K562 (cell line): Measurements from ENCODE around the gene RRAS. TPM values are rescaled to one million over a fixed set of nuclear protein-coding genes. Genes with fewer than 3 reads are reported as not detected.
A peak's percentile ranks its signal among the peaks of the same experiment; 100 is the strongest.

Experiments used
- BMI1 ChIP-seq: fragments of 150-350 bp; IDR thresholded peaks from 2 replicates; pipeline ENCODE4 v1.6.1; 2014; ENCODE audit warnings: low read length
- FOS ChIP-seq: IDR thresholded peaks from 3 replicates; pipeline ENCODE4 v1.6.1; 2011; ENCODE audit not compliant: insufficient read length; ENCODE audit errors: extremely low read depth
- HNRNPL ChIP-seq: fragments of 200-400 bp; formaldehyde crosslinking; IDR thresholded peaks from 2 replicates; pipeline ENCODE4 v1.6.1; 2017; ENCODE audit warnings: low read depth, mild to moderate bottlenecking, low read length
- MTF1 ChIP-seq: fragments of 250-450 bp; sonication (Bioruptor Pico); IDR thresholded peaks from 2 replicates; pipeline ENCODE4 v1.9.0; 2021; ENCODE audit warnings: moderate library complexity, mild to moderate bottlenecking, inconsistent platforms, borderline replicate concordance
- NR1H2 ChIP-seq: sonication (generic); formaldehyde crosslinking; IDR thresholded peaks from 2 replicates; pipeline ENCODE4 v1.4.0; 2020; ENCODE audit warnings: mild to moderate bottlenecking, missing genetic modification reagents
- NR3C1 ChIP-seq: sonication (generic); formaldehyde crosslinking; IDR thresholded peaks from 2 replicates; pipeline ENCODE4 v1.8.1; 2022; ENCODE audit warnings: missing genetic modification reagents
- OTX1 ChIP-seq: fragments of 450-650 bp; formaldehyde crosslinking; IDR thresholded peaks from 2 replicates; pipeline ENCODE4 v1.4.0; 2022; ENCODE audit warnings: mild to moderate bottlenecking
- PCBP2 ChIP-seq: fragments of 200-400 bp; formaldehyde crosslinking; IDR thresholded peaks from 2 replicates; pipeline ENCODE4 v1.6.1; 2018; ENCODE audit warnings: low read length, low read depth, mild to moderate bottlenecking, moderate library complexity; ENCODE audit not compliant: poor library complexity, severe bottlenecking
- PTTG1 ChIP-seq: fragments of 450-650 bp; IDR thresholded peaks from 2 replicates; pipeline ENCODE4 v1.6.1; 2016; ENCODE audit warnings: low read depth, mild to moderate bottlenecking, missing genetic modification characterization, missing compliant biosample characterization
- TFAM ChIP-seq: fragments of 250-450 bp; sonication (Bioruptor Pico); conservative IDR thresholded peaks from 2 replicates; pipeline ENCODE4 v1.5.0; 2021; ENCODE audit warnings: mild to moderate bottlenecking, moderate library complexity
- ZFPM2 ChIP-seq: fragments of 250-450 bp; sonication (Bioruptor Pico); IDR thresholded peaks from 2 replicates; pipeline ENCODE4 v1.5.1; 2022; ENCODE audit warnings: mild to moderate bottlenecking
- ZNF224 ChIP-seq: sonication (generic); formaldehyde crosslinking; IDR thresholded peaks from 2 replicates; pipeline ENCODE4 v1.8.0; 2022; ENCODE audit warnings: mild to moderate bottlenecking, missing genetic modification reagents
- ZNF79 ChIP-seq: fragments of 250-450 bp; sonication (Bioruptor Pico); IDR thresholded peaks from 2 replicates; pipeline ENCODE4 v1.4.0; 2020; ENCODE audit warnings: low read depth, mild to moderate bottlenecking, moderate library complexity
- polyA plus RNA-seq, 8 experiments: library from polyadenylated mRNA; depleted of rRNA in 4 of 8; stranded (reverse) in 5 of 8; unstranded in 3 of 8; fragments of >200 nt; fragmentation: Nextera tagmentation in 2 of 8; fragmentation: Illumina TruSeq in 1 of 8; extraction: Ambion mirVana in 2 of 8; extraction: Trizol in 1 of 8; gene quantifications; 2 replicates each; pipeline versions ENCODE4 v1.2.1 to v1.2.3, GENCODE V29; 2011 to 2014; ENCODE audit warnings: inconsistent platforms in 1 of 8, missing spikeins in 1 of 8
- total RNA-seq, 7 experiments: library from RNA; depleted of rRNA in 6 of 7; stranded (reverse); fragments of >200 nt in 6 of 7; fragmentation: Illumina TruSeq in 2 of 7; extraction: Trizol in 2 of 7; gene quantifications; 2 replicates each; pipeline versions ENCODE4 v1.2.1 to v1.2.3, GENCODE V29; 2011 to 2021; ENCODE audit warnings: low replicate concordance in 1 of 7
- TF ChIP-seq, protein P1 (sequence below): fragments of 250-450 bp; sonication (Bioruptor Pico); IDR thresholded peaks from 2 replicates; pipeline ENCODE4 v1.5.0; 2020; ENCODE audit warnings: mild to moderate bottlenecking
- TF ChIP-seq, protein P2 (sequence below): sonication (generic); formaldehyde crosslinking; IDR thresholded peaks from 2 replicates; pipeline ENCODE4 v1.8.1; 2023; ENCODE audit warnings: missing genetic modification reagents, mild to moderate bottlenecking, borderline replicate concordance
- TF ChIP-seq, protein P3 (sequence below): fragments of 250-450 bp; sonication (Bioruptor Pico); IDR thresholded peaks from 2 replicates; pipeline ENCODE4 v1.4.0; 2020; ENCODE audit warnings: mild to moderate bottlenecking, moderate library complexity, borderline replicate concordance
- TF ChIP-seq, protein P4 (sequence below): fragments of 250-450 bp; sonication (Bioruptor Pico); IDR thresholded peaks from 2 replicates; pipeline ENCODE4 v1.8.0; 2021; ENCODE audit warnings: borderline replicate concordance, mild to moderate bottlenecking, moderate library complexity; ENCODE audit not compliant: poor library complexity, severe bottlenecking

The RRAS gene
- total and polyA plus RNA-seq, 9 of the 15 experiments (the other 6 are each of a cell fraction or from before 2014, with no cell fraction given), result 0.70 to 17.3 (median 8.2) TPM

DNA sequence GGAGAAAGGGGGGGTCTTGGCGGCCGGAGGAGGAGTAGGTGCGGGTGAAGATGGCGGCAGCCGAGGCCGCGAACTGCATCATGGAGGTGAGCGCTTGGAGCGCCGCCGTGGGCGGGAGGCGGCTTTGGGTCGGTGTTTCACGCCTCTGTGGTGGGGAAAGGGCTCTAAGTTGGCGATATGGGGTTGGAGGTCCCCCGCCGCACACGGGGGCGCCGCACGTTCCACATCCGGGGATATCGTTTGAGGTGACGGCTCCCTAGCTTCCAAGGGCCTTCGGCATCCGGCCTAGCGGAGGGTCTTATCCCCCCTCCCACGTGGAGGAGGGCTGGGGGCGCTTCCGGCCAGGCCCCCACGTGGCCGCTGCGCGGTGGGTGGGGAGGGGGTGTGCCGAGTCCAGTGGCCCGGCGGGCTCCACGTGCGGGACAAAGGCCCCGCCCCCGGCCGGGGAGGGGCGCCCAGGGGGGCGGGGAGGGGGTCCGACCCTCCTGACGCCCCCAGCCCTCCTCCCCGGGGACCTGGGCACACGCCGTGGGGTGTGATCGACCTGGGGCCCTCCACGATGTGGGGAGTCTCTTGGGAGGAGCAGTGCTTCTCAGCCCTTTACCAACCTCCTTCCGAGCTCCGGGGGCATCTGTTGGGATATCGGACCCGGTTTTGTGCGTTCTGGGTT lies 37.4 kb upstream of the RRAS start, which contains the start of gene PRMT1 (continued):
- TF ChIP-seq PCBP2 (no peak), BMI1 (no peak), NR1H2 (CRISPR knock-in tag) (no peak), ZNF79 (CRISPR knock-in tag) (no peak), HNRNPL (0 out of 2 replicates have a peak, but pooled peaks have one; percentile 48), ZFPM2 (CRISPR knock-in tag) (0 out of 2 replicates have a peak, but pooled peaks have one; percentile 28), TFAM (no peak), OTX1 (peak; percentile 82; the same call in 1 of the 2 replicates), PTTG1 (tag) (no peak), ZNF224 (CRISPR knock-in tag) (no peak), NR3C1 (no peak), FOS (no peak), MTF1 (no peak)
- TF ChIP-seq, protein P1, sequence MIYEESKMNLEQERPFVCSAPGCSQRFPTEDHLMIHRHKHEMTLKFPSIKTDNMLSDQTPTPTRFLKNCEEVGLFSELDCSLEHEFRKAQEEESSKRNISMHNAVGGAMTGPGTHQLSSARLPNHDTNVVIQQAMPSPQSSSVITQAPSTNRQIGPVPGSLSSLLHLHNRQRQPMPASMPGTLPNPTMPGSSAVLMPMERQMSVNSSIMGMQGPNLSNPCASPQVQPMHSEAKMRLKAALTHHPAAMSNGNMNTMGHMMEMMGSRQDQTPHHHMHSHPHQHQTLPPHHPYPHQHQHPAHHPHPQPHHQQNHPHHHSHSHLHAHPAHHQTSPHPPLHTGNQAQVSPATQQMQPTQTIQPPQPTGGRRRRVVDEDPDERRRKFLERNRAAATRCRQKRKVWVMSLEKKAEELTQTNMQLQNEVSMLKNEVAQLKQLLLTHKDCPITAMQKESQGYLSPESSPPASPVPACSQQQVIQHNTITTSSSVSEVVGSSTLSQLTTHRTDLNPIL (CRISPR knock-in tag), result no peak
- TF ChIP-seq, protein P2, sequence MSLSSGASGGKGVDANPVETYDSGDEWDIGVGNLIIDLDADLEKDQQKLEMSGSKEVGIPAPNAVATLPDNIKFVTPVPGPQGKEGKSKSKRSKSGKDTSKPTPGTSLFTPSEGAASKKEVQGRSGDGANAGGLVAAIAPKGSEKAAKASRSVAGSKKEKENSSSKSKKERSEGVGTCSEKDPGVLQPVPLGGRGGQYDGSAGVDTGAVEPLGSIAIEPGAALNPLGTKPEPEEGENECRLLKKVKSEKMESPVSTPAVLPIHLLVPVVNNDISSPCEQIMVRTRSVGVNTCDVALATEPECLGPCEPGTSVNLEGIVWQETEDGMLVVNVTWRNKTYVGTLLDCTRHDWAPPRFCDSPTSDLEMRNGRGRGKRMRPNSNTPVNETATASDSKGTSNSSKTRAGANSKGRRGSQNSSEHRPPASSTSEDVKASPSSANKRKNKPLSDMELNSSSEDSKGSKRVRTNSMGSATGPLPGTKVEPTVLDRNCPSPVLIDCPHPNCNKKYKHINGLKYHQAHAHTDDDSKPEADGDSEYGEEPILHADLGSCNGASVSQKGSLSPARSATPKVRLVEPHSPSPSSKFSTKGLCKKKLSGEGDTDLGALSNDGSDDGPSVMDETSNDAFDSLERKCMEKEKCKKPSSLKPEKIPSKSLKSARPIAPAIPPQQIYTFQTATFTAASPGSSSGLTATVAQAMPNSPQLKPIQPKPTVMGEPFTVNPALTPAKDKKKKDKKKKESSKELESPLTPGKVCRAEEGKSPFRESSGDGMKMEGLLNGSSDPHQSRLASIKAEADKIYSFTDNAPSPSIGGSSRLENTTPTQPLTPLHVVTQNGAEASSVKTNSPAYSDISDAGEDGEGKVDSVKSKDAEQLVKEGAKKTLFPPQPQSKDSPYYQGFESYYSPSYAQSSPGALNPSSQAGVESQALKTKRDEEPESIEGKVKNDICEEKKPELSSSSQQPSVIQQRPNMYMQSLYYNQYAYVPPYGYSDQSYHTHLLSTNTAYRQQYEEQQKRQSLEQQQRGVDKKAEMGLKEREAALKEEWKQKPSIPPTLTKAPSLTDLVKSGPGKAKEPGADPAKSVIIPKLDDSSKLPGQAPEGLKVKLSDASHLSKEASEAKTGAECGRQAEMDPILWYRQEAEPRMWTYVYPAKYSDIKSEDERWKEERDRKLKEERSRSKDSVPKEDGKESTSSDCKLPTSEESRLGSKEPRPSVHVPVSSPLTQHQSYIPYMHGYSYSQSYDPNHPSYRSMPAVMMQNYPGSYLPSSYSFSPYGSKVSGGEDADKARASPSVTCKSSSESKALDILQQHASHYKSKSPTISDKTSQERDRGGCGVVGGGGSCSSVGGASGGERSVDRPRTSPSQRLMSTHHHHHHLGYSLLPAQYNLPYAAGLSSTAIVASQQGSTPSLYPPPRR, result no peak
- TF ChIP-seq, protein P3, sequence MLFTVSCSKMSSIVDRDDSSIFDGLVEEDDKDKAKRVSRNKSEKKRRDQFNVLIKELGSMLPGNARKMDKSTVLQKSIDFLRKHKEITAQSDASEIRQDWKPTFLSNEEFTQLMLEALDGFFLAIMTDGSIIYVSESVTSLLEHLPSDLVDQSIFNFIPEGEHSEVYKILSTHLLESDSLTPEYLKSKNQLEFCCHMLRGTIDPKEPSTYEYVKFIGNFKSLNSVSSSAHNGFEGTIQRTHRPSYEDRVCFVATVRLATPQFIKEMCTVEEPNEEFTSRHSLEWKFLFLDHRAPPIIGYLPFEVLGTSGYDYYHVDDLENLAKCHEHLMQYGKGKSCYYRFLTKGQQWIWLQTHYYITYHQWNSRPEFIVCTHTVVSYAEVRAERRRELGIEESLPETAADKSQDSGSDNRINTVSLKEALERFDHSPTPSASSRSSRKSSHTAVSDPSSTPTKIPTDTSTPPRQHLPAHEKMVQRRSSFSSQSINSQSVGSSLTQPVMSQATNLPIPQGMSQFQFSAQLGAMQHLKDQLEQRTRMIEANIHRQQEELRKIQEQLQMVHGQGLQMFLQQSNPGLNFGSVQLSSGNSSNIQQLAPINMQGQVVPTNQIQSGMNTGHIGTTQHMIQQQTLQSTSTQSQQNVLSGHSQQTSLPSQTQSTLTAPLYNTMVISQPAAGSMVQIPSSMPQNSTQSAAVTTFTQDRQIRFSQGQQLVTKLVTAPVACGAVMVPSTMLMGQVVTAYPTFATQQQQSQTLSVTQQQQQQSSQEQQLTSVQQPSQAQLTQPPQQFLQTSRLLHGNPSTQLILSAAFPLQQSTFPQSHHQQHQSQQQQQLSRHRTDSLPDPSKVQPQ, result no peak
- TF ChIP-seq, protein P4, sequence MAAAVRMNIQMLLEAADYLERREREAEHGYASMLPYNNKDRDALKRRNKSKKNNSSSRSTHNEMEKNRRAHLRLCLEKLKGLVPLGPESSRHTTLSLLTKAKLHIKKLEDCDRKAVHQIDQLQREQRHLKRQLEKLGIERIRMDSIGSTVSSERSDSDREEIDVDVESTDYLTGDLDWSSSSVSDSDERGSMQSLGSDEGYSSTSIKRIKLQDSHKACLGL (CRISPR knock-in tag), result peak; percentile 94
